Ishikawa (cell line): ENCODE results near the gene BEST4.

Experiments
- CEBPB ChIP-seq: IDR thresholded peaks from 2 replicates; pipeline ENCODE4 v1.6.1; 2012
- CREB1 ChIP-seq: IDR thresholded peaks from 2 replicates; pipeline ENCODE4 v1.6.1; 2012; ENCODE audit warnings: low read depth
- EGR1 ChIP-seq: IDR thresholded peaks from 2 replicates; pipeline ENCODE4 v1.6.1; 2012
- EP300 ChIP-seq: IDR thresholded peaks from 2 replicates; pipeline ENCODE4 v1.6.1; 2012; ENCODE audit warnings: borderline replicate concordance
- FOXM1 ChIP-seq: IDR thresholded peaks from 2 replicates; pipeline ENCODE4 v1.6.1; 2012; ENCODE audit warnings: low read depth, borderline replicate concordance
- MAX ChIP-seq: IDR thresholded peaks from 2 replicates; pipeline ENCODE4 v1.6.1; 2012
- NFIC ChIP-seq: IDR thresholded peaks from 2 replicates; pipeline ENCODE4 v1.6.1; 2012
- RAD21 ChIP-seq: IDR thresholded peaks from 2 replicates; pipeline ENCODE4 v1.6.1; 2012; ENCODE audit warnings: low read depth
- TAF1 ChIP-seq: IDR thresholded peaks from 2 replicates; pipeline ENCODE4 v1.6.1; 2012; ENCODE audit warnings: low read depth, mild to moderate bottlenecking
- TCF12 ChIP-seq: IDR thresholded peaks from 2 replicates; pipeline ENCODE4 v1.6.1; 2012; ENCODE audit warnings: low read depth
- TEAD4 ChIP-seq: IDR thresholded peaks from 2 replicates; pipeline ENCODE4 v1.6.1; 2012
- YY1 ChIP-seq: IDR thresholded peaks from 2 replicates; pipeline ENCODE4 v1.6.1; 2012; ENCODE audit warnings: low read depth
- ZBTB7A ChIP-seq: IDR thresholded peaks from 2 replicates; pipeline ENCODE4 v1.6.1; 2012; ENCODE audit warnings: low read depth
- TF ChIP-seq, protein P1 (sequence below): IDR thresholded peaks from 2 replicates; pipeline ENCODE4 v1.6.1; 2012; ENCODE audit warnings: low read depth, mild to moderate bottlenecking
- TF ChIP-seq, protein P2 (sequence below): IDR thresholded peaks from 2 replicates; pipeline ENCODE4 v1.6.1; 2012

BEST4 gene

GRCh38 chr1:44788120-44788860 is at the start of gene BEST4:
Gene BEST4, minus strand, starts transcription at chr1:44788170. Its CDS starts 465 bp downstream, at chr1:44787705.
- no peak for TF ChIP-seq NFIC
- TF ChIP-seq TCF12: no peak
- TF ChIP-seq CEBPB: no peak
- TF ChIP-seq TEAD4: no peak
- TF ChIP-seq EP300: no peak
- no peak for TF ChIP-seq RAD21
- TF ChIP-seq EGR1: no peak
- TF ChIP-seq FOXM1: no peak
- TF ChIP-seq MAX: no peak
- TF ChIP-seq, protein P1, sequence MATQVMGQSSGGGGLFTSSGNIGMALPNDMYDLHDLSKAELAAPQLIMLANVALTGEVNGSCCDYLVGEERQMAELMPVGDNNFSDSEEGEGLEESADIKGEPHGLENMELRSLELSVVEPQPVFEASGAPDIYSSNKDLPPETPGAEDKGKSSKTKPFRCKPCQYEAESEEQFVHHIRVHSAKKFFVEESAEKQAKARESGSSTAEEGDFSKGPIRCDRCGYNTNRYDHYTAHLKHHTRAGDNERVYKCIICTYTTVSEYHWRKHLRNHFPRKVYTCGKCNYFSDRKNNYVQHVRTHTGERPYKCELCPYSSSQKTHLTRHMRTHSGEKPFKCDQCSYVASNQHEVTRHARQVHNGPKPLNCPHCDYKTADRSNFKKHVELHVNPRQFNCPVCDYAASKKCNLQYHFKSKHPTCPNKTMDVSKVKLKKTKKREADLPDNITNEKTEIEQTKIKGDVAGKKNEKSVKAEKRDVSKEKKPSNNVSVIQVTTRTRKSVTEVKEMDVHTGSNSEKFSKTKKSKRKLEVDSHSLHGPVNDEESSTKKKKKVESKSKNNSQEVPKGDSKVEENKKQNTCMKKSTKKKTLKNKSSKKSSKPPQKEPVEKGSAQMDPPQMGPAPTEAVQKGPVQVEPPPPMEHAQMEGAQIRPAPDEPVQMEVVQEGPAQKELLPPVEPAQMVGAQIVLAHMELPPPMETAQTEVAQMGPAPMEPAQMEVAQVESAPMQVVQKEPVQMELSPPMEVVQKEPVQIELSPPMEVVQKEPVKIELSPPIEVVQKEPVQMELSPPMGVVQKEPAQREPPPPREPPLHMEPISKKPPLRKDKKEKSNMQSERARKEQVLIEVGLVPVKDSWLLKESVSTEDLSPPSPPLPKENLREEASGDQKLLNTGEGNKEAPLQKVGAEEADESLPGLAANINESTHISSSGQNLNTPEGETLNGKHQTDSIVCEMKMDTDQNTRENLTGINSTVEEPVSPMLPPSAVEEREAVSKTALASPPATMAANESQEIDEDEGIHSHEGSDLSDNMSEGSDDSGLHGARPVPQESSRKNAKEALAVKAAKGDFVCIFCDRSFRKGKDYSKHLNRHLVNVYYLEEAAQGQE: no peak
- TF ChIP-seq, protein P2, sequence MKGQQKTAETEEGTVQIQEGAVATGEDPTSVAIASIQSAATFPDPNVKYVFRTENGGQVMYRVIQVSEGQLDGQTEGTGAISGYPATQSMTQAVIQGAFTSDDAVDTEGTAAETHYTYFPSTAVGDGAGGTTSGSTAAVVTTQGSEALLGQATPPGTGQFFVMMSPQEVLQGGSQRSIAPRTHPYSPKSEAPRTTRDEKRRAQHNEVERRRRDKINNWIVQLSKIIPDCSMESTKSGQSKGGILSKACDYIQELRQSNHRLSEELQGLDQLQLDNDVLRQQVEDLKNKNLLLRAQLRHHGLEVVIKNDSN: no peak
- no peak for TF ChIP-seq CREB1
- no peak for TF ChIP-seq TAF1
- TF ChIP-seq ZBTB7A: no peak
- no peak for TF ChIP-seq YY1

DNA sequence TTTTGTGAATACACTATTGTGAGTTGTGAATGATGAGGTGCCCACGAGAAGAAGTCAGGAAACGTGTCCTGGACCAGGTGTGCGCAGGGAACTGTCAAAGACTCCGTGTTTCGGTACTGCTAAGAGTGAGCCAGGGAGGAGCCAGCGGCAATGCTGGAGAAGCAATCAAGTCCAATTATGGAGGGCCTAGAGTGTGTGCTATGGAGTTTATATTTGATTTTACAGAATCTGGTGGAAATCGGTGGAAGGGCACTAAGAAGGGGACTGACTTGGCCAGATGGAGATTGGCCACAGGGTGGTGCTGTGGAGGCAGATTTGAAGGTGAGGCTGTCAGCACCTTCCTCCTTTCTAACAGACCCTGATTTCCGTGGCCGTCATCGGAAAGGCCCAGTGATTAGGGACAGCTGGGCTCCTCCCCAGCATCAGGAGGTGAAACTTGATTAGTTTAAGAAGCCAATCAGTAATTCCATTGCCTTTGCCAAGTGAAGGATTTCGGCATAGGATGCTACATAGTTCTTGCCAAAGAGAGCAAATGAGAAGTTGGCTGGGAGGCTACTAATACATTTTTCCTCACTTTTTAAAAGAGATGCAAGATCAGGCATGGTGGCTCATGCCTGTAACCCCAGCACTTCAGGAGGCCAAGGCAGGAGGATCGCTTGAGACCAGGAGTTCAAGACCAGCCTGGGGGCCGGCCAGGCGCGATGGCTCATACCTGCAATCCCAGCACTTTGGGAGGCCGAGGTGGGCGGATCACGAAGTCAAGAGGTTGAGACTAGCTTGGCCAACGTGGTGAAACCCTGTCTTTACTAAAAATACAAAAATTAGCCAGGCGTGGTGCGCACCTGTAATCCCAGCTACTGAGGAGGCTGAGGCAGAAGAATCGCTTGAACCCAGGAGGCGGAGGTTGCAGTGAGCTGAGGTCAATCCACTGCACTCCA is 48.0 kb upstream of the BEST4 start:
- TF ChIP-seq RAD21: peak; percentile 87
- TF ChIP-seq EGR1: no peak

DNA sequence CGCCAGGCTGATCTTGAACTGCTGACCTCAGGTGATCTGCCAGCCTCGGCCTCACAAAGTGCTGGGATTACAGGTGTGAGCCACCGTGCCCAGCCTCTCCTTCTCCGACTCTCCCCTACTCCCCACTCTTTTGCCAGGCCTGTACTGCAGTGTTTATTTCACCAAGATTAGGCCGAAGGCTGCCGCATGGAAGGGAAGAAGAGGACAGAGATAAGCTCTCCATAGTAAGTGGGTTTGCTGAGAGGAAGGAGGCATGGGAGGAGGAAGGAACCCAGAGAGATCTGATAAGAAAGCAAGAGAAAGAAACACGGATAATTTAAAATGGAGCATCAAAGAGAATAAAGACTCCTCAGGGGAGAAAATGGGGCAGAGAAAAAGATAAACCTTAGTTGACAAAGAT is 46.4 kb upstream of the BEST4 start:
- TF ChIP-seq CREB1 (no peak), YY1 (no peak), CEBPB (no peak)
- TF ChIP-seq, protein P1: no peak

DNA sequence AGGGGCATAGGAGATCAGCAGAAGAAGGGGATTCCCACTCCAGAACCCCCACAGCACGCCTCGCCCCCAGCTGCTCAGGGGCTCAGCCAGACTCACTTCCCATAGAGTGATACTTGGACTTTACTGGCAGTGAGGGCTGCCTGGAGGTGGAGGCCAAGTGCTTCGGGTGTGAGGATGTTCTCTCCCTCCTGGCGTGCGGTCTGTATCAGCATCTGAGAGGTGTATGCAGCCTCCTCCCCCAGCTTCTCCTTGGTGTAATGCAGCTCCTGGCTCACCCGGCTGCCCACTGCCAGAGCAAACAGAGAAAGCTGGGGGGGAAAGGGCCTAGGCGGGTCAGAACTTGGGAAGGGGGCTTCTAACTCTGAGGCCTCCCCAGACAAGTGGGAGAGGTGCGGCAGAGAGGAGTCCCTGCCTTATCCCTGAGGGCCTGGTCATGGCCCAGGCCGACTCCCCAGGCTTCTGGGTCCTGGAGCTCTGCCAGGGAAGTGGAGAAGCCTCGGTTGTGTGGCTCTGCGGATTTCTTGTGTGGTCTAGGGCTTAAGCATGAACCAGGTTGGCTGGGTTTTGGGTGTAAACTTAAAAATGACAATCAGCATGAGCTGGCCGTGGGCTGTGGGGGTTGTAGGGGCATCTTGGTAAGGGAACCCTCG is 44.2 kb upstream of the BEST4 start:
- no peak for TF ChIP-seq ZBTB7A
- no peak for TF ChIP-seq CEBPB
- TF ChIP-seq CREB1: no peak
- no peak for TF ChIP-seq NFIC
- TF ChIP-seq EGR1: no peak
- no peak for TF ChIP-seq TAF1
- TF ChIP-seq TCF12: no peak
- TF ChIP-seq EP300: no peak
- TF ChIP-seq MAX: no peak
- TF ChIP-seq YY1: no peak
- TF ChIP-seq FOXM1: no peak

DNA sequence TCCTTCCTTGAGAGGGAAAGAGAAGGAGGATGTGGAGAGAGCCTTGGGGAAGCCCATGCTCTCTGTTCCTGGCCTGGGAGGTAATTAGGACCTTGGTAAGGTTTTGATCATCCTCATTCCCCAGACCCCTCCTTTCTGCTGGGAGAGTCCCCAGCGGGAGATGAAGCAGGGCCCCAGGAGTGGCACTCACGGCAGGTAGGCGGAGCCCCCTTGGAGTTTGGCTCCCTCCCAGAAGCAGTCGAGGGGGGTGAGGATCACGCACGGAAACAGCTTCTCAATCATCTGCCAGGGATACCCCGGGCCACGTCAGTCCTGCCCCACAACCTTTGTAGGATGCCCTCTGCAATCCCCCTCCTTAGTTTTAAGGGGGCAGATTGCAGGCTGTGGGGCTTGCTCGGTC is 43.5 kb upstream of the BEST4 start:
- no peak for TF ChIP-seq ZBTB7A
- TF ChIP-seq, protein P2: no peak

DNA sequence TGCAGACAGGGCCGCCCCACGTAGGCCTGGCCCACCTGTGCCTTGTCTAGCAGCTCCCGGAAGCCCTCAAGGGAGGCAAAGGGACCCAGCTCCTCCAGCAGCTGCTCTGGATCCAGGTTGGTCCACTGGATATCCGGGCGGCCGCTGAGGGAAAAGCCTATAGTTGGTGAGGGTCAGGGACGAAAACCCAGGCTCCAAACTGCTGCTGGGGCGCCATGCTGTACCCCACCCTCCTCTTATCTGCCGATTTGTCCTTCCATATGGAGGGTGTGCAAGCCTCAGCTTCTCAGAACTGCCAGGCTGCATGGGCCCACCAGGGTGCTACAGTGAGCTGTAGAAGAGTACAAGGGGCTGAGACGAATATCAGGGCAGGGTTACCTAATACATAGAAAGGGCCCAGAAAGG is 42.9 kb upstream of the BEST4 start:
- TF ChIP-seq TEAD4: no peak
- no peak for TF ChIP-seq TCF12
- no peak for TF ChIP-seq CREB1
- TF ChIP-seq RAD21: no peak
- TF ChIP-seq, protein P1: no peak
- no peak for TF ChIP-seq FOXM1
- TF ChIP-seq ZBTB7A: no peak
- TF ChIP-seq NFIC: no peak
- TF ChIP-seq TAF1: no peak
